HG02571 (cell line): ENCODE results near the gene TMED10.

Experiments used
- ATAC-seq: cut with Tn5 transposase; IDR thresholded peaks from one replicate; pipeline ENCODE4 v1.9.1; 2021; ENCODE audit warnings: mild to moderate bottlenecking, moderate library complexity; ENCODE audit not compliant: unreplicated experiment

Gene TMED10

GRCh38 chr14:75176142-75176820 is at the start of gene TMED10:
Gene TMED10 (minus strand): TSS chr14:75176612. CDS start chr14:75176579, 33 bp downstream.
- ATAC-seq: peak; percentile 66

- ATAC-seq: no peak
Observed at GRCh38 chr14:75224561-75224960, 48.1 kb upstream of the TMED10 start.

DNA sequence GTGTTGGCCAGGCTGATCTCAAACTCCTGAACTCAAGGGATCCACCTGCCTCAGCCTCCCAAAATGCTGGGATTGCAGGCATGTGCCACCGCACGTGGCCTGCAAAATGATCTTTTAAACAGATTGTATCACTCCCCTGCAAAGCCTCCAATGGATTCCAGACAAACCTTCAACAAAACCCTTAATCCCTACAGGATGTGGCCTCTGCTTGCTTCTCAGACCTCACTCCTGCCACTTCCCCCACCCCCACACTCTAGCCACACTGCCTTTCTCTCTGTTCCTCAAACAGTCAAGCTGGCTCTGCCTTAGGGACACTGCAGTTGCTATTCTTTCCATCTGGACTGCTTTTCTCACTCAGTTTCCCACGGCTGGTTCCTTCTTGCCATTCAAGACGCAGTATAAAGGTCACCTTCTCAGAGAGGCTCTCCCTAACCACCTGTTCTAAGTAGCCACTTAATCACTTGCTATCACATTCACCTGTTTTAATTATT is 47.3 kb upstream of the TMED10 start:
- no peak for ATAC-seq

DNA sequence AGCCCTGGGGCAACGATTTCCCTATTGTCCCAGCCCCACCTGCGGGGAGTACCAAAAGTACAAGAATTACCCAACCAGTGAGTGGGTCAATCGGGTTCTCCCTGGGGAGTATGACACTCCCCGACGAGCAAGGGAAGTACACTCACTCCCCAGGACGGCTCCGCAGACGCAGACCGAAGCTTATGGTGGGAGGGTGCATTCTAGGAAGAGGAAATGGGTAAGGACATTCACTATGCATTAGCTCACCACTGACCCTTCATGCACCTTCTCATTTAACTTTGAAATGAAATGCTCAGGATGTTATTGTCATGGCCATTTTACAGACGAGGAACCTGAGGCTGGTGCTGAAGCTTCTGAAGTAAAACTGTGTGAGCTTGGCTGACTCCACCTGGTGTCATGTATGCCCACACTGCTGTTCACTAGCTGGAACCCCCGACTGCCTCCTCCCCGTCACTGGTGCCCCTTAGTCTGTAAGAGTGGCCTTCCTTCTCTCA is 45.8 kb upstream of the TMED10 start:
- peak; percentile 56 for ATAC-seq

GRCh38 chr14:75221797-75222196 is 45.4 kb upstream of the TMED10 start:
- peak; percentile 7 for ATAC-seq

GRCh38 chr14:75220156-75220555 is 43.7 kb upstream of the TMED10 start:
- no peak for ATAC-seq

GRCh38 chr14:75217508-75218206 is 41.2 kb upstream of the TMED10 start:
- ATAC-seq: no peak

- ATAC-seq: no peak
Observed at GRCh38 chr14:75216427-75217006, 40.1 kb upstream of the TMED10 start.

GRCh38 chr14:75215520-75215919 is 39.1 kb upstream of the TMED10 start:
- no peak for ATAC-seq

- no peak for ATAC-seq
Observed at GRCh38 chr14:75214558-75214957, 38.1 kb upstream of the TMED10 start.

DNA sequence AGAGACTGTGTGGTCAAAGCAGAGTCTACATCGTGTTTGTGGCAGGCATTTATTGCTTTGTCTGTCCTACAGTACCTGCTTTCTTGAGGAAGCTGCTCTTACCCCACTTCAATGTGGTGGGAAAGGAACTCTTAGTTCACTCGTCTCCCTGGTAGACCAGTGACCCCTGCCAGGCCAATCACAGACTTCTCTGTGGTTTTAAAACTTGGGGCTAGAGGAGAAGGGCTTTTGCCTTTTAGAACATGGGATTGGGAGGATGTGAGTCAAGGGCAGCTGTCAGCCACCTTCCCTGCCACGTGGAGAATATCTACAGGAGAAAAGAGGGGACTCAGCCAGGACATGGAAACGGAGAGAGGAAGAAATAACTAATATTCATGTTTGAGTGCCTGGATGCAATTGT is 36.8 kb upstream of the TMED10 start:
- no peak for ATAC-seq

- ATAC-seq: no peak
Observed at GRCh38 chr14:75208843-75209242, 32.4 kb upstream of the TMED10 start.

- ATAC-seq: no peak
Observed at GRCh38 chr14:75206190-75206589, 29.8 kb upstream of the TMED10 start.

DNA sequence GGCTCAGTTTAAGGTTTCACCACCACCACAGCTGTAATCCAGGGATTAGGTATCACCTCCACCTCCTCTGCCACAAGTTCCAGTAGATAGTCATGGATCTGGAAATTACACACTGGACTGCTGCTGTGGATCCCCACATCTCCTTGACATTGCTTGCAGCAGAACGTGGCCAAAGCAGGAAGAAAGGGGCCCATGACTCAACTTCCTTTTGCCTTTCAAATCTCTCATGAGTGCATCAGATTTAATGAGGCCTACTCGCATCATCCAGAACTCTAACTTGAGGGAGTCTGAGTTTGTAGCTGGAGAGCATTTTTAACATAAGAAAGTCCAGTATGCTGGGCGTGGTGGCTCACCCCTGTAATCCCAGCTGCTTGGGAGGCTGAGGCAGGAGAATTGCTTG is 29.2 kb upstream of the TMED10 start:
- no peak for ATAC-seq

DNA sequence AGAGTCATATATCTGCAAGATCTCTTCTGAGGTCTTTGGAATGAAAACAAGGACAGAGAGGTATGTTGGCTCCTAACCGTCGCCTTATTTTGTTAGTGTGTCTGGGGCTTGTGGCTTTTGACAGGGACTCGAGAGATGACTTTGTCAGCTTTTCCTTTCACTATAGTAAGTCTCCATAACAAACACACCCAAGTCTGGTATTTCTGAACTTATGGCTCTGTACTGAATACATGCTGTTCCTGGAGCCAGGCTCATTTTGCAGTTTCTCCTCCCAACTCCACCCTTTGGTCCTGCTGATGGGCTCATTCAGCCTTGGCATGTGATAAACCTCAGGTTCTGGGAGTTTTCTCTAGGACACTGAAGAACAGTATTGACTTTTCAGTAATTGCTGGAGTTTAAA is 27.7 kb upstream of the TMED10 start:
- no peak for ATAC-seq

- ATAC-seq: no peak
Observed at GRCh38 chr14:75202657-75203056, 26.2 kb upstream of the TMED10 start.

- ATAC-seq: no peak
Observed at GRCh38 chr14:75201087-75201486, 24.7 kb upstream of the TMED10 start.

DNA sequence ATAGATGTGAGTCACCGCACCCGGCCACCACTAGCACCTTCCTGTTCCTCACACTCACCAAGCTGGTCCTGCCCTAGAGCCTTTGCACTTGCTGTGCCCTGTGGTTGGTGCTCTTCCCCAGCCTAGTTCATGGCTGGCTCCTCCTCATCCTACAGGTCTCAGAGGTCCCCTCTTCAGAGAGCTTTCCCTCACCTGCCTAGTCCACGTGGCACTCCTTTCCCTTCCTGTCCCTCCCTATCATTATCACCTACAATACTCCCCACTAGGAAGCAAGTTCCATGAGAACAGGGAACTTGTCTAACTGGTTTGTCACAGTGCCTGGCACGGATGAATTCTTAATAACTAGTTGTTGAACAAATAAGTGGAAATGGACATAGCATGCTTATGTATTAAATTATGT is 24.0 kb upstream of the TMED10 start:
- ATAC-seq: no peak

DNA sequence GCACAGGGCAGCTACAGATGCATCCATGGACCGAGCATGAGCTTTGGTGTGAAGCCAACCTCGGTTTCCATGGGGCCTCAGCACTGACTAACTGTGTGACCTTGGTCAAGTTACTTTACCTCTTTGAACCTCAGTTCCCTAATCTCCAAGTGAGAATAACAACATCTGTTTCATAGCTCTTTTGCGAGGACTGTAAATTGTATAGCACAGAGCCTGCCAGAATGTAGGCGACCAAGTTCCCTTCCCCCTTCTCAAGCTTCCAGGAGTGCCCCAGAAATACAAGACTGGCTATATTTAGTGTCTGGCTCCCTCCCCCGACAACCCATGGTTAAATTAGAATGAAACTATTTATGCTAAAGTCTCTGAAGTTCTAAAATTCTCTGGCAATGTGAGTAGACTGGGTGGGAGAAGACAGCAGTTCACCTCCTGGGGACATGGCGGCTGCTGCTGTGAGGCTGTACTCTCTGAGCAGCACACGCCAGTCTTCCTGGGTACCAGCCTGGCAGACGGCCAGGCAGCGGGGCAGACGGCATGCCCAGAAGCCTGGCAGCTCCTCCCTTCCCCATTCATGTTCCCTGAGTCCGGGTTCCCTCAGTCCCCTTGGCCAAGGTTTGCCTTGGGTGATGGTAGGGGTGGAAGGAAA is 22.0 kb upstream of the TMED10 start:
- no peak for ATAC-seq

GRCh38 chr14:75197338-75197737 is 20.9 kb upstream of the TMED10 start:
- ATAC-seq: no peak

DNA sequence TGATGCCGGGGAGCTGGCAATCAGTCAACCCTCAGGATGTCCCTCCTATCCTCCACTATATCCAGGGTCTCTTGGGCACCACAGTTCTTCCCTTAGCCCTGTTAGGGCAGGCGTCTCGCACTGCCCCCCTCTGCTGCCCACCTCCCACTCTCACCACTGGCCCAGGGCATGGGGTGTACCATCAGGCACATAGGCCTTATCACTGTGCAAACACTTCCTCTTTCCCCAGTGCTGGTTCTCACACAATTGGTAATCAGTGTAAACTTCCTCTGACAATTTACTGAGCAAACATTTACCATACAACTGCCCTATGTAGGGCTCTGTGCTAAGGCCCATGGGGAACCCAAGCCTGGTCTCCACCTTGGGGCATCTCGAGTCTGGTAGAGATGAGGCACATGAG is 20.1 kb upstream of the TMED10 start:
- ATAC-seq: no peak
